ENCODE results near the gene SNX24. TPM values are rescaled to one million over a fixed set of nuclear protein-coding genes. Genes with fewer than 3 reads are reported as not detected.

The SNX24 gene
- total RNA-seq, 1 experiment from 2014 or later: 13.9 TPM

- no peak overlapping the region for H4K5ac ChIP-seq (ENCODE audit: insufficient read length, low read depth, low read length)
- peak overlapping the region; percentile 21 for H3K4me2 ChIP-seq (ENCODE audit: insufficient read depth, insufficient read length, low read length)
- H2AFZ ChIP-seq (ENCODE audit: low read length): no peak overlapping the region
- H3K18ac ChIP-seq (ENCODE audit: insufficient read length, low read depth, low read length): no peak overlapping the region
- Mint-ChIP-seq H3K27me3 (ENCODE audit: low read depth) (no peaks in the 10 kb centered on the region; the same call in 1 of the 2 replicates), H3K4me3 (no peak overlapping the region), H3K27ac (peak overlapping the region in 2 of 3 experiments; percentile 5 to 81; a peak in 4 of 7 replicates), H3K36me3 (ENCODE audit: insufficient read depth in 1 of 3, low read depth in 3 of 3) (no peaks in the 10 kb centered on the region; a peak in 1 of 7 replicates), H3K9me3 (no peaks in the 10 kb centered on the region; a peak in 1 of 5 replicates), H3K4me1 (peaks cover 46 to 53% of the 10 kb centered on the region in 2 experiments)
- no peaks in the 10 kb centered on the region for H3K79me2 ChIP-seq (ENCODE audit: insufficient read depth, low read length)
- H2BK5ac ChIP-seq (ENCODE audit: insufficient read length, low read length): no peak overlapping the region
- H4K91ac ChIP-seq (ENCODE audit: insufficient read length, low read depth, low read length): no peak overlapping the region
- no peak overlapping the region for H3K56ac ChIP-seq (ENCODE audit: insufficient read length, low read depth, low read length)
- H3K9me3 ChIP-seq (ENCODE audit: control insufficient read depth, low read depth, low read length): no peaks in the 10 kb centered on the region
- H4K8ac ChIP-seq (replicated peaks; ENCODE audit: insufficient read length, low read depth, low read length): no peak overlapping the region
- no peak for TF ChIP-seq CTCF (conservative IDR thresholded peaks at IDR 0.05)
- no peak overlapping the region for H2BK120ac ChIP-seq (ENCODE audit: low read depth, low read length, poor library complexity, severe bottlenecking)
- no CpG with 5 or more reads among the region's 4 CpGs for WGBS (ENCODE audit: extremely low coverage, insufficient read length, low lambda C conversion rate)
- H2BK20ac ChIP-seq (ENCODE audit: low read depth, low read length, poor library complexity, severe bottlenecking): no peak overlapping the region
- no peak overlapping the region for H2AK5ac ChIP-seq (ENCODE audit: insufficient read length, low read length)
- H2BK12ac ChIP-seq (ENCODE audit: insufficient read length, low read depth, low read length): no peak overlapping the region
- no peak overlapping the region for H3T11ph ChIP-seq (ENCODE audit: low read length)
- no peak overlapping the region for H3K14ac ChIP-seq (ENCODE audit: insufficient read depth, low read length)
- no peak overlapping the region for H2BK15ac ChIP-seq (ENCODE audit: low read depth, low read length)
- H3K4ac ChIP-seq (ENCODE audit: low read depth, low read length): no peak overlapping the region
- H3K23ac ChIP-seq (ENCODE audit: insufficient read length, low read depth, low read length): no peak overlapping the region
- H3K9ac ChIP-seq (ENCODE audit: extremely low read depth, insufficient read length, low read length): no peak overlapping the region
- peaks cover 9% of the 10 kb centered on the region; the same call in 1 of the 2 replicates for H3K4me1 ChIP-seq (ENCODE audit: insufficient read depth, low read length)
- no peak overlapping the region for H3K27ac ChIP-seq (ENCODE audit: insufficient read length, low read depth, low read length)
- H3K27me3 ChIP-seq (ENCODE audit: insufficient read depth, low read length): no peaks in the 10 kb centered on the region
- no peaks in the 10 kb centered on the region for H3K23me2 ChIP-seq (ENCODE audit: insufficient read length, low read depth, low read length, poor library complexity, severe bottlenecking)
- DNase-seq: no peak
- H3K79me1 ChIP-seq (ENCODE audit: insufficient read depth, low read depth, low read length, poor library complexity, severe bottlenecking): no peaks in the 10 kb centered on the region
- no peaks in the 10 kb centered on the region for H4K20me1 ChIP-seq (ENCODE audit: control insufficient read depth, insufficient read depth, insufficient read length)
Measured at GRCh38 chr5:122921826-122922225, 76.4 kb downstream of the SNX24 start.
